Activated T-helper 9 cell treated with anti-CD3 and anti-CD28 coated beads, Interleukin-2, amount 50 U/mL, for 16 hours (primary cell): ENCODE results near the gene IRAK2.

ENCODE experiments used
- DNase-seq: peaks from one replicate; pipeline ENCODE4 v3.0.0-alpha.2; 2020; ENCODE audit warnings: low read depth

Gene IRAK2

DNA sequence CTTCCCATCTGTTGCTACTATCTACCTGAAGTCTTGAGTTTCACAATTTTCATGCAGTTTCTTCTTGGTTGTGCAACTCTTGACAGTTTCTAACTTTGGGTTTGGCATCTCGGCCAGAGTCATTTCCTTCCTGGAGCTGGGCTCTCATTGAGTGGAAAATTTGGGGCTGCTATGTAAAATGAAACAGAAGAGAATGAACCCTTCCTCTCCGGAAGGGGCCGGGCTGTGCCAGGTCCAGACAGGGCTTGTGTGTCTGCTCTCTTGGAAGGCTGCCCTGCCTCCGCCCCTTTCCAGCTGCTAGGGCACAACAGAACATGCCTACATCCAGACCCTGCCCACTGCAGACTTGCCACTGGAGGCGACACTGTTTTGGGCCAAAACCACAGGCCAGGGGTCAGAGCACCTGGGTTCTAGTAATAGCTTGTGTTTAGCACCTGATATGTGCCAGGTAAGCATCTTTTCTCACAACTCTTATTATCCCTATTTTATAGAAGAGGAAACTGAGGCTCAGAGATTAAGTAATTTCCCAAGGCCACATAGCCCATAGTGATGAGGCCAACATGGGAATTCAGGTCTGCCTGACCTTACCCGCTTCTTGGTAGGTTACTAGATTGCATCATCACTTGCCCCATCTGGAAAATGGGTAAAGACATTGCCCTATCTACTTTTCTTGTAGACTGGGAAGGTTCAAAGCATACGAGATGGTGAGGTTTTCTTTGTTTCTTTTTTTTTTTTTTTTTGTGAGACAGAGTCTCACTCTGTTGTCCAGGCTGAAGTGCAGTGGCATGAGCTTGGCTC lies 25.0 kb downstream of the IRAK2 start:
- no peak for DNase-seq

DNA sequence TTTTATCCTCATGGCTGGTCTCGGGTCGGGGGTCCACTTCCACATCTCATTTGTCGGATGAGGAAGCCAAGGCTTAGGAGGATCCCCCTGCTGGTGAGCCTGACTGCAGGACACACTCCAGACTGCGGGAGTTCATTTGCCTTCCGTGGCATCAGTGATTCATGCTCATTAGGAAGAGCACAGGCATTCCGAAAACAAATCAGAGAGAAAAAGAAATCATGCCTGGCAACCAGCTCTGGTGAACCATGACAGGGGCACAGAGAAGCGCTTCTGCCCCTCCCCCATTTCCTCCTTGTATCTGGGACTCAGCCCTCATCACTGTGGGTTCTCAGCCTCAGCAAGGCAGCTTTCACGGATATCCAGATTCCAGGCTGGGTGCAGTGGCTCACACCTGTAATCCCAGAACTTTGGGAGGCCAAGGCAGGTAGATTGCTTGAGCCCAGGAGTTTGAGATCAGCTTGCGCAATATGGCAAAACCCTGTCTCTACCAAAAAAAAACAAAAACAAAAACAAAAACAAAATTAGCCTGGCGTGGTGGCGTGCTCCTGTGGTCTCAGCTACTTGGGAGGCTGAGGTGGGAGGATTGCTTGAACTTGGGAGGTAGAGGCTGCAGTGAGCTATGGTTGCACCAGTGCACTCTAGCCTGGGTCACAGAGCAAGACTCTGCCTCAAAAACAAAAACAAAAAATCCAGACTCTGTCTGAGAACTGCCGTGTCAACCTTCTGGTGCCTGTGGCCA lies 28.4 kb downstream of the IRAK2 start:
- peak; percentile 35 for DNase-seq

DNA sequence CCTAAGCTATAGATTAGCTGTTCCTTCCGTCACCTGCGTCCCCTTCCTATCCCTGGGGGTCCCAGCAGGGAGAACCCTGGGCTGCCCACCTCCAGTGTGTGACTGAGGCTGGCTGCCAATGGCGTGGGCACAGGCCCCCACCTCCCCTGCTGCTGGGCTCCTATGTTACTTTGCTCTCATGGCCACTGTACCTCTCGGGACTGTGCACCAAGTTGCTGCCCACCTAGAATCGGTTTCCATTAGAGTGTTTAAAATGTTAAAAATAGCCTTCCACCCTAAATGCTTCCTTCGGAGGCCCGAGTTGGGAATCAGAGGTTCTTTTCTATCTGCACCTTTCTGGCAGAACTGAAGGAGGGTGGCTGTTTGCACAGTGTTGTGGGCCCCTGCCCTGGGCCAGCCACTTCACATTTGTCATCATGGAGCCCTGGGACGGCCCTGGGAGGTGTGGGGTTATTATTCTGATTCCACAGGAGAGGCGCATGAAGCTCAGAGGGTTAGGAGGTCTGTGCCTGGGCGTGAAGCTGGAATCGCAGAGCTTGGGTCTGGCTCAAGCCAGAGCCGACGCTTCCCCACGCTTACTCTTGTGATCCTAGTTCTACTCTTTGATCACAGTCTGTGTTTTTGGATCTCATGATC lies 29.1 kb downstream of the IRAK2 start:
- no peak for DNase-seq

DNA sequence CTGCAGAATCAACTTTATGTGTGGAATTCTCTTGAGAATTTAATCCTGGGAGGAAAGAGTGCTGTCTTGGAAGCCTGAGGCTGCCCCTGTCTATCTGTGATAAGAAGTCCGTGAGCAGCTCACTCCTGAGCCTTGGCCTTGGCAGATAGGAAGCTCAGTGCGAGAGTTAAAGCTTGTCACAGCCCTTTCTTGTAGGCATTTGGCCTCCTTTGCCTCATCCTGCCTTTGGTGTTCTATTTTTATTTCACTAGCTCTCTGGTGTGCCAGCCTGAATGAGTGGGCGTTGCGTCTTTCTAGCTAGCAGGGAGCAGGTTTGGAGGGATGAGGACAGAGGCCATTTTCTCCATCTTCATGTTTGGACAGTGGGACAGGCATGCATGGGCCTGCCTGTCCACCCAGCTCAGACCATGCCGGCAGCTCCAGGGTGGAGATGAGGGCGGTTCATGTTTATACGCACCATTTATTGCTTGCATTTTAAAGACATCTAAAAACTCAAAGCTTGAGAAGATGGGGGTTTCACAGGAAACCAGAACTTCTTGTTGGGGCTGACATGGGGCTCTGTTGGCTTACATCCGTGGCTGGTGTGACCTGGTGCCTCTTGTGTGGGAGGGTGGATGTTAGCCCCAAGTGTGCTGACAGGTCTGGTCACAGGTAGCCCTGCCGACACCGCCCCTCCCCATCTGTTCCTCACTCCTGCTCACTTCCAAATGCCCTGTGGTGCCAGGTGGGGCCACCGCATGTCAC lies 29.8 kb downstream of the IRAK2 start:
- peak; percentile 28 for DNase-seq

DNA sequence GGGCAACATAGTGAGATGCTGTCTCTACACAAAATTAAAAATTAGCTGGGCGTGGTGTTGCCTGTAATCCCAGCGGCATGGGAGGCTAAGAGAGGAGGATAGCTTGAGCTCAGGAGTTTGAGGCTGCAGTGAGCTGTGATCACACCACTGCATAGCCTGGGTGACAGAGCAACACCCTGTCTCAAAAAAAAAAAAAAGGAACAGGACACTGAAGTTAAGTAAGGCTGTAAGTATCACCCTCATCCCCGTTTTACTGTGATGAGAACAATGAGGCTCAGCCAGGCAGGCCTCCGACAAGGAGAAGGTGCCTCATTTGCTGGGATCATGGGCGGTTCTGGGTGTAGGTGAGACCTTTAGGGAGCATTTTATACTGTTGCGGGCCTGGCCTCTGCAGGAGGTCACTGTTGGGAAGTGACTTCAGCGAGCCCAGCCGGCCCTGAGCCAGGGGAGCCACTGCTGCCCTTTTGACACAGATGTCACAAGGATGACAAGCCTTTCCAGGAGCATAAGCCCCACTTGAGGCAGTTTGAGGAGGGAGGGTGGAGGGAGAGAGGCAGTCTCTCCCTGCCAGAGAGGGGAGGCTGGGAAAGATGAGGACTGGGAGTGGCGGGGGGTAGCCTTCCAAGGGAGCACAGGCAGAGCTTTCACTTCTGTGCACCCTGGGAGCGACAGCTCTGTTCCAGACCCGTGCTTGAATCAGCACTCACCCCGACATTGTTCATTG lies 30.8 kb downstream of the IRAK2 start:
- DNase-seq: no peak

DNA sequence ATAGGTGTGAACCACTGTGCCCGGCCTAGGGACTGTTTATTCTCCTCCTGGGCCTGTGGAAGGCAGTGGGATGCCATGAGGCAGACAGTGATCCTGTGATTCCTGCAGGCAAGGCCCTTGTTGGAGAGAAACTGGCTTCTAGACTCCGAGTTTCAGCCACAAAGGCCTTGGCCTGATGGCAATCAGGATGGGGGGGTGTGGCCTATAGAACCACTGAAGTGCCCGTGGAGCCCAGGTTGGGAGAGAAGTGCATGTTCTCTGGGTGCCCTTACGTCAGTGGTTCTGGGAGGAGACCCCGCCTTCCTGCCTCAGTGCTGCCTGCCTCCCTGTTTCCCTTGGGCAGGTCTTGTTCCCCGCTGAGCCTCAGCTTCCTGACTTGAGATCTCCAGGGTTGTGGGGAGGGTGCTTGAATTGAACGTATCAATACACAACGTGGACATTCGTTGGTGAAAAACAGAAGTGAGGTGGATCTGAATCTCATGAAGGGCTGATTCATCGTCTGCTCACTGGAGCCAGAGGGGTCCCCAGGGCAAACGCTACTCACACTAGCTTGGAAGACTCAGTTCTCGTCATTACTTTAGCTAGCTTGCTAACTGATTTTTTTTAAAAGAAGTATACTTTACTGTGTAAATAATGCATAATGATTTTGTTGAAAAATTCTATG lies 31.8 kb downstream of the IRAK2 start:
- DNase-seq: no peak

DNA sequence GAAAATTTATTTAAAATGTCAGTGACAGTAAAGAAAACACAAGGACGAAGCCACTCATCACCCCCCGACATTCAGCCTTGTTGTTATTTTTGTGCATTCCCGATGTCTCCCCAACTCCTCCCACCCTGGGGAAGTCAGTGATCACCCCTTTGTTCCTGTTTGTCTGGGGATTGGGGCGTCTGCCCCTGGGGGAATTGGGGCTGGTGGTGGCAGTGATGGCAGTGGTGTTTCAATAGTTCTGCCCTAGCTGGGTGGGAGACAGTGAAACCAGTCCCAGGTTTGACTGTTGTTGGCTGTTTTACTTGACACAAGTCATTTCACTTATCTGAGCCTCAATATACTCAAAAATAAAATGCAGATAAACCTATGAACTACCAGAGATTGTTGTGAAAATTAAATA lies 33.5 kb downstream of the IRAK2 start:
- no peak for DNase-seq

DNA sequence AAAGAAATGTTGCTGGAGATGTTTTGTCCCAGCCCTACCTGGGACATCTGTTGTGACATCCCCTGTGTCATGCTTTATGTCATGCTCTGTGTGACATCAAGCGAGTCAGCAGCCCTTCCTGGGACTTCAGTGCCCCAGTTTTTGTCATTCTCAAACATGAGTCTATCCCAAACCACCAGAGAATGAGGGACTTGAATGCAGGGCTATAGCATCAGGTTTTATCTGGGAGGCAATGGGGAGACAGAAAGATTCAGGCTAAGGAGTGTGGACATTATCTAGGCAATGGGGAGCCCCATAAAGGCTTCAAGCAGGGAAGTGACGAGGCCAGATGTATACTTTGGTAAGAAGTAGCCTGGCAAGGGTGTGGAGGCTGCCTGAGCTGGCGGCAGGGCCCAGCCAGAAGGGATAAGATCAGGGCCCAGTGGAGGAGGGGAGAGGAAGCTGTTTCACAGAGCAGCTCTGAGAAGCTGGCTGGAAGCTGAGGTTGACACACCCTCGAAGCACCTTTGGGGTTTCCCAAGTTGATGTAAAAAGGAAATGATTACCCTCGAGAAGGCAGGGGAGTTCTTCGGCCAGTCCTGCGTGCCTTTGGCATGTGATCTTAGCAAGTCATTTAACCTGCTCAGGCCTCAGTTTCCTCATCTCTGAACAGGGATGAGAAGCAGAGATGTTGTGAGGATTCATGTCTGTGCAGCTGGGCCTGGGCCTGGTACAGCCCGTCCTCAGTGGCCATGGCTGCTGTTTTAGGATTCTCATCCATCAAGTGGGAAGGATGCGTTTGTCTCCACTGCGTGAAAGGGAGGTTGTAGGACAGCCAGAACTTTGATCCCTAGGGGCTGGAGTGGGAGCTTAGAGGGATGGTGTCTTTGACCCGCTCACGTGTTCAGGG lies 34.3 kb downstream of the IRAK2 start:
- peak; percentile 48 for DNase-seq

DNA sequence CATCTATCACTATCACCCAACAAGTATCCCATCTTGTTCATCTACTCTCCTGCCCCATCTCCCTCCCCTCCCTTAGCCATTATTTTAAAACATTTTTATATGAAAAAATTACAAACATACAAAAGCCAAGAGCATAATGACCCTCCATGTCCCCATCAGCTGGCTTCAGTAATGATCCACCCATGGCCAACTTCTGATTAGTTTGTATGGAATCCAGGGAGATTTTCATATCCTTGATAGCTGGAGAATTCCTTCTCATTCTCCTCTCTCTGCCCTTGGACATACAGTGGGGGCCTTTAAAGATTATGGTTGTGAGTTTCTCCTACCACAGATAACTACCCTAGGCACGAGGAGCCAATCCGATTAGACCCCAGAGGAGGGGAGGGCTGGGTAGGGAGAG lies 40.2 kb downstream of the IRAK2 start:
- DNase-seq: no peak

DNA sequence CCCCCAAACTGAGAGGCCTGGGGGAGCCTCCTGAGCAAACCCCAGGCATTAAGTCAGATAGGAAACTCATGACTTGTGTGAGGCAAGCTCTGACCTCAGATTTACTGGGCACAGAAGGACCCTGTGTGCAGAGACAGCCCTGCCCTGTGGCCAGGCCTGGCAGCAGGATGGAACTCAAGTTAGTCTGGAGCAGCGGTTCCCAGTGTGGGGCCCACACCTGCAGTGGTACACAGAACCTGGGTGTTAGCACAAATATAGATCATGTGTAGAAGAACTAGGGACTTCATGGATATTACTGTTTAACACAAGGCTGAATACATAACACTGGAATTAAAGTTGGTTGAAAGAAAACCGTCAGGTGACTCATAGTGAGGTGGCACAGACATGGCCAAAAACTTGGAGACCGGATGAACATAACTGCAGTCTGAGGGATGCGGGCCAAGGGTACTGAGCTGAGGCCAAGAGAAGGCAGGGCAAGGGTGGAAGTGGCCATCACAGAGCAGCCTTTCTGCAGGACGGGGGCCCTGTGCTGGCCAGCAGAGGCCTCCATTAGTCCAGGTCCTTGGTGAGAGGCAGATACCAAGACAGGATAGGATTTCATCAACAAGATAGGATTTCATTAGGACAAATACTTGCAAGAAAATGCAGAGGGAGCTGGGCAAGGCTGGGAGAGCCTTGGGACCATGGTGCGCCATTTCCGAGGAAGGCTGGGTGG lies 40.9 kb downstream of the IRAK2 start:
- no peak for DNase-seq

DNA sequence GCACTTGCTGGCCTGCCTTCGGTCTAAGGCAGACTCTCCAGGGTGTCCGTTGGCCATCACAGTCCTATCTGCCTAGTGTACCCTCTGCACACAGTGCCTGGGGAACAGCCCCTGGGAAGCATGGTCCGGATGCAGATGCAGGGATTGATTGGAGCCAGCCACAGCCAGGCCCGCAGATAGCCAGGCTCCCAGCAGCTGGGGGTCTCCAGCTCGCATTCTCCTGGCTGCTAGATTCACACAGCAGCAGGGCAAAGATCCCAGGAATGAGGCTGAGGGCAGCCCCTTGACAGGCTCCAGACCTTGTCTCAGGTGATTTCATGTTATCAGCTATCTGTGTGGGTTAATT lies 41.4 kb downstream of the IRAK2 start:
- DNase-seq: no peak

DNA sequence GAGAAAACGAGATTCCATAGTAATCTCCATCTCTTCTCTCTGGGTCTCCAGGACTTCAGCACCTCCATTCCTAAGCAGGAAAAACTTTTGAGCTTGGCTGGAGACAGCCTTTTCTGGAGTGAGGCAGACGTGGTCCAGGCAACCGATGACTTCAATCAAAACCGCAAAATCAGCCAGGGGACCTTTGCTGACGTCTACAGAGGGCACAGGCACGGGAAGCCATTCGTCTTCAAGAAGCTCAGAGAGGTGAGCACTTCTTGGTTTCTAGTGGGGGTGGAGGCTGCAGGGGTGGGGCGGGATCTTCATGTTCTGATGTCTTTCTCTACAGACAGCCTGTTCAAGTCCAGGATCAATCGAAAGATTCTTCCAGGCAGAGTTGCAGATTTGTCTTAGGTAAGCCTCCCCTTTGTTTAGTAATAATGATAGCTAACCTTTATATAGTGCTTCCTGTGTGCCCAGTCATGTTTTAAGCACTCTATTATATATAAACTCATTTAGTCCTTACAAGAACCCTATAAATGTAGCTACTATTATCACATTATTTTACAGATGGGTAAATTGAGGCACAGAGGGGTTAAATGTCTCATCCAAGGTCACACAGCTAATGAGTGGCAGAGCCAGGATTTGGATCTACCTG lies 48.6 kb downstream of the IRAK2 start:
- DNase-seq: no peak

DNA sequence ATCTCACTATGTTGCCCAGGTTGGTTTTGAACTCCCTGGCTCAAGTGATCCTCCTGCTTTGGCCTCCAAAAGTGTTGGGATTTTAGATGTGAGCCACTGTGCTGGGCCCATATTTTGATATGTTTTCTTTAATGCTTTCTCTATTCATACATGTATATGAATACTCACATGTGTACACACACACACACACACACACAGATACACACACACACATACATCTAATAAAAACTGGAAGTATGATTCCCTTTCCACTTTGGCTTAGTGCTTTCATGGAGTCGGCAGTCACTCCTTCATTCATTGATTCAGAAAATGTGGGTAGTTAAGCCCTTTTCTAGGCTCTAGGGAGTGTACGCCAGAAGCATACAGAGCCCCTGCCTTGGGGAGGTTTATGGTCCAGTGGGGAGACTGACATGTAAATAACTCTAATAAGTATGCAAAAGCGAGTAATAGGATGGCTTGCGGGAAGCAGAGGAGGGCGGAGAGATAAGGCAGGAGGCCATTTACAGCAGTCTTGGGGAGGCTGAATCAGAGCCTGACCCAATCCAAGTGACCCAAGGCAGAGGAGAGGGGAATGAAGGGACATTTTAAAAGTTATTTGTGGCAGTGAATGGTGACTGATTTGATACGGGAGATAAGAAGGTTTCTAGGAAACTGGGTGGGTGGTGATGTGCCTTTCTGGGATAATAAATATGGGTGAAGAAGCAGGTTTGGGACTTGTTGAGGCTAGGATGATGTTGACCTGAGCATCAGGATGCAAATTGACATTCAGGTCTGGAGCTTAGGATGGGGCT lies 51.1 kb downstream of the IRAK2 start:
- no peak for DNase-seq

DNA sequence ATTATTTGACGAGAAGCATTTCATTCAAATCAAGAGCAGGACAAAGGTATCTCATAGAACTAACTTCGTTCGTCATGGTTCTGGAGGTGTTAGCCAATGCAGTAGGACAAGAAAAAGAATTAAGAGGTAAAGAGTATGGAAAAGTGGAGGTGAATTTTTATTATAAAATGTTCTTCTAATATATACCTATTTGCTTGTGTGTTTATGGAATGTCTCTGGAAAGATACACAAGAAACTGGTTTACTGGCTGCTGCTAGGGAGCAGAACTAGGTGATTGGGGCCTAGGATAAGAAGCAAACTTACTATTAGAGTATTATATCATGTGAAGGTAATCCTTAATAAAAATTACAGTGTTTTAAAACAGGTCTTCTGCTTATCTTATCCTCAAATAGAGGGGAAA lies 52.6 kb downstream of the IRAK2 start:
- DNase-seq: no peak

DNA sequence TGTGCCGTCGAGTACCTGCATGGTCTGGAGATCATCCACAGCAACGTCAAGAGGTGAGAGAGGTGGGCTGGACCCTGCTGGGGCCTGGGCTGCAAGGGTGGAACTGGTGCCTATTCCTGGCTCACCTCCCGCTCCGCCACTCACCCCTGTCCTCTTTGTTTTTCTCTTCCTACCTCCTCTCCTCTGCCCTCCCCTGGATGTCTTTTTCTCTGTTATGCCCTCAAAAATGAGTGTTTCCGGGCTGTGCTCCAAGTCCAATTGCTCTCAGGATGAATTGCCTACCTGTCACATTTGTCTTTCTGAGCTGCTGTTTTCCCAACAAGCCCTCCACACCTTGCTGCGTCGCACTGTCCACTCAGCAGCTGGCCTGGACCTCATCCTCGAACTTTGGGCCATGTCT lies 55.0 kb downstream of the IRAK2 start:
- DNase-seq: no peak

DNA sequence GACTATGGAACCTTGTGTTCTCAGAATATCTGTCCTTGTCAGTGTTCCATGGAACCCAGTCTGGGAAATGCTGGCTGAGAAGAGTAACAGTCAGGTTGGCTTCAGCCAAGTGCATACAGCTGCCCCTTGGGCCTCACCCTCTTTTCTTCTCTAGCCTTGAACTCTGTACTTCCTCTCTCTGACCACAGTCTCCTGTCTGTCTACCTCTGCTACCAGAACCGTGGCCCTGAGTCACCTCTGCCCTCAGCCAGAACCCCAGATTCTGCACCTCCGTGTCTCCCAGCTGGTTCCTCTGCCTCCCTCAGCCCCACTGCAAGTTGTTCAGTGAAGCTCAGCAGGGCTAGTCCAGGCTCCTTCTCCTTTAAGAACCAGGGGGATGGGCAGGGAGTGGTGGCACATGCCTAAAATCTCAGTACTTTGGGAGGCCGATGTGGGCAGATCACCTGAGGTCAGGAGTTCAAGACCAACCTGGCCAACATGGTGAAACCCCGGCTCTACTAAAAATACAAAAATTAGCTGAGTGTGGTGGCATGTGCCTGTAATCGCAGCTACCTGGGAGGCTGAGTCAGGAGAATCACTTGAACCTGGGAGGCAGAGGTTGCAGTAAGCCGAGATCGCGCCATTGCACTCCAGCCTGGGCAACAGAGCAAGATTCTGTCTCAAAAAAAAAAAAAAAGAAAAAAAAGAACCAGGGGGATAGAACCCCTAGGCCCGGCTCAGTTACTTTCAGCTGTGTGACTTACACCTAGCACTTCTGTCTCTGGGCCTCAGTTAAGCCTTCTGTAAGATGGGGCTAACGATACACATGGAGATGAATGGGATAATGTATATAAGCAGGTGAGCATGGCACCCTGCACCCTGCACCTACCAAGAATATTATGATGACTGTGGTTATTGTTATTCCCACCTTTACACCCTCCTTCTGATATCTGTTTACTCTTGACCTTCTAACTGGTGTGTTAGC lies 59.2 kb downstream of the IRAK2 start:
- no peak for DNase-seq
